GM18502 (cell line): ENCODE measurements around the gene COL7A1.
"Not testable (repeated sequence)": the region's sequence is repeated elsewhere in the genome, so short reads cannot be mapped to it uniquely, and the experiment has no call there.

Experiments
- ATAC-seq: cut with Tn5 transposase; IDR thresholded peaks from one replicate; pipeline ENCODE4 v1.9.1; 2021; ENCODE audit warnings: mild to moderate bottlenecking; ENCODE audit not compliant: unreplicated experiment, poor library complexity

COL7A1 gene

GRCh38 chr3:48548729-48549705, 46.1 kb downstream of the COL7A1 start:
- ATAC-seq: peak; percentile 57

- ATAC-seq: no peak
Measured at GRCh38 chr3:48548126-48548525, 47.0 kb downstream of the COL7A1 start.

- ATAC-seq: no peak
Measured at GRCh38 chr3:48546203-48546829, 48.8 kb downstream of the COL7A1 start.

- ATAC-seq: no peak
Measured at GRCh38 chr3:48544141-48544540, 51.0 kb downstream of the COL7A1 start.

GRCh38 chr3:48543271-48543866, 51.8 kb downstream of the COL7A1 start:
- ATAC-seq: no peak

- ATAC-seq: no peak
Measured at GRCh38 chr3:48538451-48538850, 56.7 kb downstream of the COL7A1 start.

- no peak for ATAC-seq
Measured at GRCh38 chr3:48536785-48537184, 58.3 kb downstream of the COL7A1 start.

- ATAC-seq: no peak
Measured at GRCh38 chr3:48536116-48536515, 59.0 kb downstream of the COL7A1 start.

- ATAC-seq: no peak
Measured at GRCh38 chr3:48535578-48535977, 59.6 kb downstream of the COL7A1 start.

- no peak for ATAC-seq
Measured at GRCh38 chr3:48532977-48533337, 62.2 kb downstream of the COL7A1 start.

- no peak for ATAC-seq
Measured at GRCh38 chr3:48532271-48532976, 62.7 kb downstream of the COL7A1 start.

- ATAC-seq: not testable (repeated sequence)
Measured at GRCh38 chr3:48530701-48531100, 64.4 kb downstream of the COL7A1 start.

- no peak for ATAC-seq
Measured at GRCh38 chr3:48528754-48529153, 66.4 kb downstream of the COL7A1 start.

- ATAC-seq: no peak
Measured at GRCh38 chr3:48528048-48528447, 67.1 kb downstream of the COL7A1 start.

GRCh38 chr3:48524970-48525369, 70.2 kb downstream of the COL7A1 start:
- ATAC-seq: no peak

- ATAC-seq: no peak
Measured at GRCh38 chr3:48521635-48522034, 73.5 kb downstream of the COL7A1 start.

GRCh38 chr3:48519277-48519643, 75.9 kb downstream of the COL7A1 start:
- ATAC-seq: no peak

GRCh38 chr3:48518638-48519276, 76.4 kb downstream of the COL7A1 start:
- no peak for ATAC-seq

- no peak for ATAC-seq
Measured at GRCh38 chr3:48518069-48518468, 77.1 kb downstream of the COL7A1 start.

- no peak for ATAC-seq
Measured at GRCh38 chr3:48516571-48516970, 78.6 kb downstream of the COL7A1 start.
